Measurements from ENCODE around the gene AKAP7. TPM values are rescaled to one million over a fixed set of nuclear protein-coding genes. Genes with fewer than 3 reads are reported as not detected.

Gene AKAP7
- total and polyA plus RNA-seq, 3 donors from 2014 or later: 16.5 to 32.4 (median 29.3) TPM

DNA sequence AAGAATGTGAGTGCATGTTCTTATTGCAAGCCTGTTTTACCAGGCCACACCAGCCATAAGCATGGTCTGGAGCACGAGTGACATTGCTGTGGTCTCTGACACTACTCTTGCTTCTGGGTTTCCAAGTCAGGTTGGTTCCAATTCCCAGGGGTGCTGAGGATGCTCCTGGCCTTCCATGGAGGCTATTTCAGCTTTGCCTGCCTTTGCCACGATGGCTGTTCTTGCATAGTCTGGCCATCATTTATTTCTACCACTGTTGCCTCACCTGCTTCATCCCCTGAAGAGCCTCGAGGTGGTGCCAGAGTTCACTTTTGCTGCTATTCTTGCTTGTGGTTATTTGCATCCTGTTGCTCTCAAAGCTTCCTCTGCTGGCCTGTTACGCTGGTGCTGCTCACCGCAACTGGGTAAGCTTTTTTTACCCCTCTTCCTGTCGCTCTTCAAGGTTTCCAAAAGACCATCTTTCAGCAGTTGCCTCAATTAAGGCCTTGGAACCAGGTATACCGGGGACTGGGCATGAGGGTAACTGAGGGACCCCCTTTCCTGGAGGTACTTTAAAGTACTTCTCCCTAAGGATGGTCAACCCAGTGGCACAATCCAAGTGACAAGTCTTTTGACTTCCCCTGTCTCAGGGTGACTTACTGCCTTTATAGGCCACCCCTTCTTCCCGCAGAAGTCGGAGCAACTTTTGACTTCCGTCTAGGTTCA, 64.5 kb downstream of the AKAP7 start:
- 57 to 79% methylated on average over 10 of the region's 10 CpGs for WGBS, 2 donors
- Histone ChIP-seq H3K27ac (no peak overlapping the region), H3K27me3 (no peaks in the 10 kb centered on the region), H3K9me3 (no peaks in the 10 kb centered on the region), H3K4me3 (no peak overlapping the region), H3K36me3 (ENCODE audit: low read depth, missing control alignments) (no peaks in the 10 kb centered on the region), H3K4me1 (no peaks in the 10 kb centered on the region)
- DNase-seq: no peak
- intact Hi-C loops (cut with DNase I; ENCODE audit: low total_unique reads): no loop called here
- TF ChIP-seq POLR2A (IDR thresholded peaks at IDR 0.05): no peak
- TF ChIP-seq, protein P1, sequence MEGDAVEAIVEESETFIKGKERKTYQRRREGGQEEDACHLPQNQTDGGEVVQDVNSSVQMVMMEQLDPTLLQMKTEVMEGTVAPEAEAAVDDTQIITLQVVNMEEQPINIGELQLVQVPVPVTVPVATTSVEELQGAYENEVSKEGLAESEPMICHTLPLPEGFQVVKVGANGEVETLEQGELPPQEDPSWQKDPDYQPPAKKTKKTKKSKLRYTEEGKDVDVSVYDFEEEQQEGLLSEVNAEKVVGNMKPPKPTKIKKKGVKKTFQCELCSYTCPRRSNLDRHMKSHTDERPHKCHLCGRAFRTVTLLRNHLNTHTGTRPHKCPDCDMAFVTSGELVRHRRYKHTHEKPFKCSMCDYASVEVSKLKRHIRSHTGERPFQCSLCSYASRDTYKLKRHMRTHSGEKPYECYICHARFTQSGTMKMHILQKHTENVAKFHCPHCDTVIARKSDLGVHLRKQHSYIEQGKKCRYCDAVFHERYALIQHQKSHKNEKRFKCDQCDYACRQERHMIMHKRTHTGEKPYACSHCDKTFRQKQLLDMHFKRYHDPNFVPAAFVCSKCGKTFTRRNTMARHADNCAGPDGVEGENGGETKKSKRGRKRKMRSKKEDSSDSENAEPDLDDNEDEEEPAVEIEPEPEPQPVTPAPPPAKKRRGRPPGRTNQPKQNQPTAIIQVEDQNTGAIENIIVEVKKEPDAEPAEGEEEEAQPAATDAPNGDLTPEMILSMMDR (IDR thresholded peaks at IDR 0.05): peak in 2 of 3 experiments; percentile 7 to 47

DNA sequence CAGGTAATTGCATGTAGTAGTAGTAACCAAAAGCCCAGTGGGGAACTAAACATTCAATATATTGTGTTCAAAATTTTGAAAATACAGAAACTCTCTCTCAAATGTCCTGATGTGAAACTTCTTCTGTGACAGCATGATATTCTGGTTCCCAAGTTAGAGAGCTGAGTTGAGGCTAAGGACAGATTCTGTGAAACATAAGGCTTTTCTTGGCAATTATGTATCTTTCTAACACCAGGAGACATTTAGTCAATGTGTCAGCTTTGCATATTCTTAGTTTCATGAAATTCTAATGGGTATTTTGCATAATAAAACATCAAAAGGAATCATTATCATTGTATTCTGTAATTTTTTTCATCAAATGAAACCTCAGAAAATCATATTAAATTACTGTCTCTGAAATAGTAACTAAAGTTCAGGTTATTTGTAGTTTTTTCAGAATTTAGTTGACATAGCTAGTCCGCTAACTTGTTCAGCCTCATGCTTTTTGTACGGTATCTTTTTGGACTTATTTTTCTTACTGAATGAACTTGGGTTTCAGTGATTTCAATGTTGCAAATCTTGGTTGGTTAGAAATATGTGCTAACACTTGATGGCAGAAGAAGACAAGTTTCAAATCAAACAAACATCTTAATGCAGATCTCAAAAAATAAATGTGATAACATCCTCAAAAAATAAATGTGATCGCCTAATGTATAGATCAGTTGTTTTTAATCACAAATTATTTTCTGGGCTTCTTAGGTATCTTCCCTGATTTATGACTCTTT, 70.4 kb downstream of the AKAP7 start:
- no peak for DNase-seq
- H3K36me3 ChIP-seq (ENCODE audit: low read depth, missing control alignments): no peaks in the 10 kb centered on the region
- WGBS, 2 donors: 75 to 84% methylated on average over 3 of the region's 3 CpGs
- intact Hi-C loops (cut with DNase I; ENCODE audit: low total_unique reads): no loop called here
- TF ChIP-seq, protein P1 (IDR thresholded peaks at IDR 0.05): no peak
- no peak for TF ChIP-seq POLR2A (IDR thresholded peaks at IDR 0.05)
- no peak overlapping the region for H3K4me3 ChIP-seq
- no peaks in the 10 kb centered on the region for H3K9me3 ChIP-seq
- H3K27me3 ChIP-seq: no peaks in the 10 kb centered on the region
- no peaks in the 10 kb centered on the region for H3K4me1 ChIP-seq
- no peak overlapping the region for H3K27ac ChIP-seq

DNA sequence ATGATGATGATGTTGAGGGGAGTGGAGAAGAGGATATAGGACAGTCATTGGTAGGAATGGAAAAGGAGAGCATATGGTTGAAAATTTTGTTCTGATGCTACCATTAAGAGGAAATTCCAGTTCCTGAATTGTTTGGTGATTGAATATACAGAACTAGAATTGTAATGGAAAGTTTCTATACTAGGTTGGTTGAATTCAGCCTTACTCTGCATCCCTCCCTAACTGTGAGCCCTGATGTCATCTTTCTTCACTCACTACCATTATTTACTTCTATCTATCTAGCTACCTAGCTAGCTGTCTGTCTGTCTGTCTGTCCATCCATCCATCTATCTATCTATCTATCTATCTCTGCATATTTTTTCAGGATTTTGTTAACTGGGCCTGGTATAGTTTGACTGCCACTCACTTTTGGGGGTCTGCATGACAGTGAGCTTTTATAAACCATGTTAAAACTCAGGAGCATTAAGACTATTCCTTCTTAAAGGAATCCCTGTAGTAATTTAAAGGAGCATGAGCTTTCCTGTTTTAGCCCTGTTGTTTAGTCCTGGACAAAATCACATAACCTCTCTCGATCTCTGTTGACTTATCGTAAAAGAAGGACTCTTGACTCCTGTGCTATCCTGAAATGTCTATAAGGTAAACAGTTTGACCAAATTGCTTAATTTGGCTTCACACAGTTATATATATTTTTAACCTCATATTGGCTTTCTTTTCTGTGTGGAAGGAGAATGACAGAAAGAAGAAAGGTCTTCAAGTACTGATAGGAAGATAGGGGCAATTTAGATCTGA, 71.4 kb downstream of the AKAP7 start:
- Histone ChIP-seq H3K4me3 (no peak overlapping the region), H3K36me3 (ENCODE audit: low read depth, missing control alignments) (no peaks in the 10 kb centered on the region), H3K27me3 (no peaks in the 10 kb centered on the region), H3K27ac (no peak overlapping the region), H3K4me1 (no peaks in the 10 kb centered on the region), H3K9me3 (no peaks in the 10 kb centered on the region)
- no peak for DNase-seq
- intact Hi-C loops (cut with DNase I; ENCODE audit: low total_unique reads): no loop called here
- WGBS, 2 donors: 94 to 95% methylated on average over 2 of the region's 2 CpGs
- TF ChIP-seq, protein P1 (IDR thresholded peaks at IDR 0.05): no peak
- no peak for TF ChIP-seq POLR2A (IDR thresholded peaks at IDR 0.05)

- TF ChIP-seq, protein P1 (IDR thresholded peaks at IDR 0.05): no peak
- no peak for TF ChIP-seq POLR2A (IDR thresholded peaks at IDR 0.05)
- intact Hi-C loops (cut with DNase I; ENCODE audit: low total_unique reads): no loop called here
- 84 to 89% methylated on average over 1 of the region's 1 CpG for WGBS, 2 donors
Measured at GRCh38 chr6:131208787-131209186, 73.5 kb downstream of the AKAP7 start.

More at GRCh38 chr6:131208787-131209186, 73.5 kb downstream of the AKAP7 start:
- Histone ChIP-seq H3K9me3 (no peaks in the 10 kb centered on the region), H3K4me3 (no peak overlapping the region), H3K27ac (no peak overlapping the region), H3K36me3 (ENCODE audit: low read depth, missing control alignments) (no peaks in the 10 kb centered on the region), H3K27me3 (no peaks in the 10 kb centered on the region), H3K4me1 (peaks cover 9% of the 10 kb centered on the region)
- no peak for DNase-seq

Measured in testis (tissue), 3 donors.